GM18499 (cell line): ENCODE data around the gene NNT.
A peak's percentile ranks its signal among the peaks of the same experiment; 100 is the strongest.
"Not testable (repeated sequence)": the region's sequence is repeated elsewhere in the genome, so short reads cannot be mapped to it uniquely, and the experiment has no call there.

Experiments
- ATAC-seq: cut with Tn5 transposase; IDR thresholded peaks from one replicate; pipeline ENCODE4 v1.9.1; 2021; ENCODE audit warnings: moderate number of reproducible peaks; ENCODE audit not compliant: insufficient read depth, unreplicated experiment

The NNT gene

DNA sequence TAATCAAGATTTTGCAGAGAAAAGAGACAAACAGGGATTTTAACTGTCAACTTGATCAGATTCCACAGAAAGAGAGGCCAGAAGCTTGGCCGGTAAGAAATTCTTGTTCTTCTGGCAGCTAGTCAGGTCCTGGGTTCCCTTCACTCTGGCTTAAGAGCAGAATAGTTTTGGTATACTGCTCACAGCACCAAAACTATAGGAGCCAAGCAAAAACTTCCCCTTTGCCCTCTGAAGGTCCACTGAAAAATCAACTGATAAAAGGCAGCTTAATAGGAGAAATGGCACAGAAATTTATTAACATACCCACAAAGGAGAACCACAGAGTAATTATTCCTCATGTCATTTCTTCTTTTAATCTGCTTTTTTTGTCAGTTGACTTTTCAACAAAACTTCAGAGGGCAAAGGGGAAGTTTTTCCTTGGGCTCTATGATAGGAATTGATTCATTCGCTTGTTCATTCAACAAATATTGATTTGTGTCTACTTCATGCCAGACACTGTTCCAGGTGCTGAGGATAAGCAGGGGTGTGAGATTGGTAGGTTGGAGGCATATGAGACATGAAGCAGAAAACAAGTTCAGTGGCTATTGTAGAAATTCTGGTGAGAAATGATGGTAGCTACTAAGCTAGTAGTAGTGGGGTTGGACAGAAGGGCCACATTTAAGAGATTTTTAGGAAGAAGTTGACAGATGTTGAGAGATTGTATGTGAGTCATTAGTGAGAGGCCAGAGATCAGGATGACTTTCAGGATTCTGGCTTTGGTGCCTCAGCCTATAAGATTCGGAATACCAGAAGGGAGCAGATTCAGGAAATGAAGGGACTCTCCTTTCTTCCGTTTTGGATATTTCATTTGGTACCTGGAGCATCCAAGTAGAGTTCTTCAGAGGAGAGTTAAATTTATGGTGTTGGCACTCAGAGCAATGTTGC, 20.6 kb upstream of the NNT start:
- ATAC-seq: no peak

DNA sequence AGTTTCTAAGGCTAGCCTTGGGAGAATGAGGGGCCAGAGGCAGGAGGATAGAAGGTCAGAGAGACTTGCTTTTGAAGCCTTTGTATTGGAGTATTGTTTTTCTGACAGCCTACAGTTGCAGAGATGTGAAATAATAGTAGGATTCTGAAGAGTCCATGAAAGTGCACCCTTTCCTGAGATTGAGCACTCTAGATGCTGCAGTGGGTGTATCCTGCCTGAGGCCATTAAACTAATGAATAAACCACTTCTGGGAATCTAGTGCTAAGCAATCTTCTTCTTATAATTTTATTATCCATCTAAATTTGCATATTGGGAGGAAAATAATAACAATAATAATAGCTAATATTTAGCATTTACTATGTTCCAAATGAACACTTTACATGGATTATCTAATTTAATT, 19.3 kb upstream of the NNT start:
- ATAC-seq: no peak

DNA sequence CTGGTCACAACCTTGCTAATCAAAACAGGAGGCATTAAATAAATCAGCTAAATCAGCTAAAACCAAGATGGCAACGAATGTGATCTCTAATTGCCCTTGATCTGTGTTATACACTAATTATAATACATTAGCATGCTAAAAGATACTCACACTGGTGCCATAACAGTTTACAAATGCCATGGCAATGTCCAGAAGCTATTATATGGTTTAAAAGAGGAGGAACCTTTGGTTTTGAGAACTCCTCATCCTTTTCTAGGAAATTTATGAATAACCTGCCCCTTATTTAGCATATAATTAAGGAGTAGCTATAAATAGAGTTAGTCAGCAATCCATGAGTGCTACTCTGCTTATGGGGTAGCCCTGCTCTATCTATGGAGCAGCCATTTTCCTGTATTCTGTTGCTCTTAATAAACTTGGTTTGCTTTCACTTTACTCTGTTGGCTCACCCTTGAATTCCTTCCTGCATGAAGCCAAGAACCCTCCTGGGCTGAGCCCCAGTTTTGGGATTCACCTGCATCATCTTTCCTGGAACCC, 18.7 kb upstream of the NNT start:
- ATAC-seq: no peak

DNA sequence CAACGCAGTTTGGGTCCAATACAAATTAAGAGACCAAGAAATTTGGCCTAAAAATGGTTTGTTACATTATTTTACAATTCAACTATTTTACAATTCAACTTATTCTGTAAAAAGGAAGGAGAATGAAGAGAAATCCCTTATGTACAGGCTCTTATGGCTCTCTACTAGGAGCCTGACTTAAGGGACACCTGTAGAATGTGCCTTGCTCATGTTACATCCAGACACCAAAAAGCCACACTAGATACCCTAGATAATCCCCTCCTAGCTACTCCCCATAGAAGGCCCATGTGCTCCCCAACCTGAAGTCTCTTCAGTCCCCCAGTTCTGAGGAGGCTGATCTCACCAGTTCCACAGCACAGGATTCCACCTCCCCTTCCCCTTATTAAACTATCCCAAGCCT, 14.1 kb upstream of the NNT start:
- ATAC-seq: no peak

DNA sequence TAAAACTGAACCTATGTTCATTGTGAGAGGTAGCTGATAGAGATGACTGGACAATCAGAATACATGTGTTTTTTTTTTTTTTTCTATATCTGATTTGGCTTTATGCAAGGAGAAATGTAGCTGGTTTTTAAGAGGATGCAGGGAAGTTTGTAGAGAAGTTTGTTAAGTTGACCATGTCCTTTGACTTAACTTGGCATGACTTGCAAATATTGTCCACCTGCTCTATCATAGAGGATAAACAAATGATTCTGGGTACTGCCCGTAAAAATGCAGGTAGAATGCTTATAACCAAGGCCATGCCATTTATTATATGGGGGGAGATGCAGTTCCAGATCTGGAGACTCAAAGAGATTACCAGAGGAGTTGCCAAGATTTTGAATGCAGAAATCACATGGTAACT, 13.7 kb upstream of the NNT start:
- ATAC-seq: no peak

DNA sequence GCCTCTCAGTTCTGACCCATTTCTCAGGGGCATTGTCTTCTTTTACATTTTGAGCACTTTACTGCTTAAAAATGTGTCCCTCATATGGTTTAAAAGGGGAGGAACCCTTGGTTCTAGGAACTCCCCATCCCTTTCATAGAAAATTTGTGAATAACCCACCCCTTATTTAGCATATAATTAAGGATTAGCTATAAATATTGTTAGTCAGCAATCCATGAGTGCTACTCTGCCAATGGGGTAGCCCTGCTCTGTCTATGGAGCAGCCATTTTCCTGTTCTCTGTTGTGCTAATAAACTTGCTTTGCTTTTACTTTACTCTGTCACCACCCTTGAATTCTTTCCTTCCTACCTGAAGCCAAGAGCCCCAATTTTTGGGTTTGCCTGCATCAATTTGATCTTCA, 12.3 kb upstream of the NNT start:
- no peak for ATAC-seq

DNA sequence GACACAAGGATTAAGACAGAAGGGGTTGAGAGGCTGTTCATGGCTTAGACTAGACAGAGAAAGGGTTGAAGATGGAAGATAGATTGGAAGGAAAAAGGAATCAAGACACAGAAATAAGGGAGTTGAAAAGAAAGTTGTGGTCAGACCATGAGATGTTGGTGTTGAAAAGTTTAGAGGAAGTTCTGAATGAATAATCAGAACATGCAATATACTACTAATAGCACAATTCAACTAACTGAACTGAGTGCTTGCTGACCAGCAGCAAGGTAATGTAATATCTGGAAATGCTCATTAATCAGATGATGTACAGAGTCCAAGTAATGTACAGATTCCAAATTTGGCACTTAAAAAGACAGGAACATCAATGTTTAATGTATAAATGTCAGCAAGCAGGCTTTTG, 10.6 kb upstream of the NNT start:
- peak; percentile 48 for ATAC-seq

DNA sequence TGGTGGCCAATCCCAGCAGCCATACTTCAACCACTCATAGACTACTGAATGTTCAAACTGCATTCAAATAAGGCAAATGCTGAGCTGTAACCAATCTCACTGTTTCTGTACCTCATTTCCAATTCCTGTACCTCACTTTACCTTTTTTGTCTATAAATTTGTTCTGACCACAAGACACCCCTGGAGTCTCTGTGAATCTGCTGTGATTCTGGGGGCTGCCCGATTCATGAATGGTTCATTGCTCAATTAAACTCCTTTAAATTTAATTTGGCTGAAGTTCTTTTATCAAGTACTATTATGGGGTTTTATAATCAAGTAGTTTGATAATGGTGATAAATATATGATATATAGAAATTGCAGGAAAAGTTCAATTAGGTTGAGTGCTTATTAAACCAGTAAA, 4.1 kb upstream of the NNT start:
- ATAC-seq: not testable (repeated sequence)

DNA sequence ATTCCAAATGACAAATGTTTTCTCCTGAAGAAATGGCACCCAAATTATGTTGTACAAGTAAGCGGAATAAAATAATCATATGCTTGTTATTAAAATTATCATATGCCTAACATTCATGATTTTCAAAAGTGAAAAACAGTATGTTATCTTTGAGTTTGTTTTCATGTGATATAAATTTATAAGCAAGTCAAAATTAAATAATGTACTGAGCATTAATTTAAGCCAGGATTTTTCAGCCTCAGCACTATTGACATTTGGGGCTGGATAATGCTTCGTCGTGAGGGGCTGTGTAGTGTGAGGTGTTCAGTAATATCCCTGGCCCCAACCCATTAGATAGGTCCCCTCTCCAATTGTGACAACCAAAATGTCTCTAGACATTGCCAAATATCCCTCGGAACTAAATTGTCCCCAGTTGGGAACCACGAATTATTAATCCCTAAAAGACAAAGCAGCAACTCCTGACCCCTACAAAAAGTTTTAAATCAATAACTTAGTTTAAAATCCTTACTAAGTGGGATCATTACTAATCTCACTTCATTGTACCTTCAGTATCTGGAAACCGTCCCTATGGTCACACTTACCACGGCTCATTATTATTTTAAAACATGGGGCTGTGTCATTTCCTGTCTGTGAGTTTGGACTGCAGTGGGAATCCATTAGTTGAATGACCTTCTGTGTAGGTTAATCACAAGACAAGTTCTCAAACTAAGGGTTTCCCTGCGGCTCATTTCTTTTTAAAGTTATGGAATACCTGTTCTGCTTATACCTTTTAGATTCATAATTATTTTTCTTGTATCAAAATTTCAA, 1.3 kb upstream of the NNT start:
- peak; percentile 35 for ATAC-seq

DNA sequence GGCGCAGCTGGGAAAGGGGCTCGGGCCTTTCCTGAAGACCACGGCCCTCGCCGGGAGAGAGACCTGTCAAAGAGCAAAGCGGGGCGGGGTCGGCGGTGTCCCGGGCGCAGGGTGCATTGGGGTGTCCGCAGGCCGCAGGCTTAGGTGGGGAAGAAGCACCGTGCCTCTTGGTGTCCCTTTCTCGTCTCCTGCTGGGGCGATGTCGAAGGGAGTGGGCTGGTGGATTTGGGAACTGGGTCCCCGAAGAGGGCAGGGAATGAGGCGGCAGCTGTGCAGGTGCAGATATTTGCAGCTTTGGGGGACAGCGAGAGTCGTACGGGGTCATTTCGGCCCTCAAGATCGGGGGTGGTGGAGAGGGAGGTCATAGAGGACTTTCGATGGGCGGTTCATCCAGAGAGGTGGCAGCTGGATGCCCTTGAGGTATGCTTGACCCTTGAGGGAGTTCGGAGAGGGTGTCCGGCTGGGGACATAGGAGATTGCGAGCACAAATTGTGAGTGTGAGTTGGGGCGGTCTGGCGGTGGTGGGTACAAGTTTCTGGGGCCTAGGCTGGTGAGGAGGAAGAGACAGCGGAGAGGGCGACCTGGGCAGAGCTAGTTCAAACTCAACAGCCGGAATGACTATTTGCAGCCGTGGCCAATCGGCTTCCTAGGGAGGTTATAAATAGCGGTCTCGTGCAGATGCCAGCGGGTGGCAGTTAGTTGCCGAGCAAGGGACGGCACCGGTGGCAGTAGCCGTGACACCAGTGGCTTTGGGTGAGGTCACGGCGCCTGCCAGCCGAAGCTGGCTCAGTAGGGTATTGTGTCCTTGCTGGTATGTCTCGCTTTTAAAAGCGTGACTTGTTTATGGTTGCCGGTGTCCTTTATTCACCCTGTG, 601 bp downstream of the NNT start:
- ATAC-seq: peak; percentile 32

DNA sequence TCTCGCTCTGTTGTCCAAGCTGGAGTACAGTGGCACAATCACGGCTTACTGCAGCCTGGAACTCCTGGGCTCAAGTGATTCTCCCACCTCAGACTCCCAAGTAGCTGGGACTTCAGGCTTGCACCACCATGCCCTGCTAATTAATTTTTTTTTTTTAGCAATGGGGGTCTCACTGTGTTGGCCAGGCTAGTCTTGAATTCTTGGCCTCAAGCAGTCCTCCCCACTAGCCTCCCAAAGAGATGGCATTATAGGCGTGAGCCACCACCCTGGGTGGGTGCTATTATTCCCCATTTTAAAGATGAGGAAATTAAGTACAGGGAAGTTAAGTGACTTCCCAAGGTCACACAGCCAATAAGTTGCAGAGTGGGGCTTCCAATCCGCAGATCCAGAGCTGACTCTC, 1.7 kb downstream of the NNT start:
- no peak for ATAC-seq

DNA sequence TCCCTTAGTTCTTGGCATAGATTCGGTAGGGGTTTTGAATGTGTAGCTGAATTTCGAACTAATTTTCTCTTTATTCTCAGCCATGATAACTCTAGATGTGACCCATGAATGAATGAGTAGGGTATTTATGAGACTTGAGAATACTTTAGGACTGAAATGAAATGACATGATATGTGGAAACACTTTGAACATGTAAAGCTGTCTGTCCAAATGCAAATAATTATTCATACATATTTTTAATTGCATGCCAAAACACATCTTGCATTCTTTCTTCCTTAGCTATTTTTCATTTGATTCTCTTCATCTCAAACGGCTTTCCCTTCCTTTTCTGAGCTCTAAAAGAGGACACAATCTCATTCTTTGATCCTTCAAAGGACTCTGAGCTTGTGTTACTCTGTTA, 3.4 kb downstream of the NNT start:
- no peak for ATAC-seq

DNA sequence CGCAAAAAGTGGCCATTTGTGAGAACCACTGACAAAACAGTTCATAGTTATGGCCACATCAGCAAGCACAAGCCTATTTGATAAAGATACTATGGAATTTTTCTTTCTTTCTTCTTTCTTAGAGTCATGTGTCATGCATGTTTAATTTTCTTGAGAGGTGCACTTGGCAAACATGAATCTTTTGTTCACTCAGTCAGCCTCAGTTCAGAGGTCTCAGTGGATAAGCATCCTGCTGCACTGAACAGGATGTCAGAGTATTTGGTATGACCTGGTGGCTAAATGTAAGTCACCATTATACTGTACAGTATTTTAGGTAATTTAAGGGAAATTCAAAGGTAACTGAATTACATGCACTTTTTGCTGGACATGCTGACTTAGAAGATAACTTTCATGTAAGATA, 5.4 kb downstream of the NNT start:
- no peak for ATAC-seq

DNA sequence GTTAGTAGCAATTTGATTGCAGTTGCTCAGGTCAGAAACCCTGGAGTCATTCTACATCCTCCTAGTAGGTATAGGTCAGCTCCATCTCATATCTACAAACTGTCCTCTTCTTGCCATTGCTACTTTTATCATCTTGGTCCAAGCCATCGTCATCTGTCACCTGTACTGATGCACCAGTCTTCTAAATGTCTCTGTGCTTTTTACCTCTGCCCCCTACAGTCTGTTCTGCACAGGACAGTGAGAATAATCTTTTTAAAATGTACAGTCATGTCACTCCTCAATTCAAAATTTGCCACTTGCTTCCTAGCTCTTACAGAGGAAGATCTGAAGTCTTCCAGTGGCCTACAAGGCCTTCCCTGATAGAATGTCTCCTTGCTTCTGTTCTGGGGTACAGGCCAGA, 6.8 kb downstream of the NNT start:
- peak; percentile 55 for ATAC-seq

DNA sequence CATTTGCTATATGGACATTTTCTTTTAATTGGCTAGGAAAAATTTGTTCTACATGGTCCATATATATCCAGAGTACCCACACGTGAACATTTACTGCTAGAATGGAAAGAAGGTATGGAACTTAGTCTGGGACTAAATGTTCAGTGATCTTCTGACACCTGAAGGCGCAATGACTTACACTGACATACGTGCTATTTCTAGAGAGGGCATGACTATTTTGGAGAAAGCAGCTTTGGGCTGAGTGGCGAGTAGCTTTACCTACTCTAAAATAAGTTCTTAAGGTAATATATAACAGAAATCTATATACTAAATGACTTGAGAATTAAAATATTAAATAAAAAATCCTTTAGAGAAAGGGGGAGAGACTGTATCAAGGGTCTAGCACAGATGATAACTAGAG, 10.4 kb downstream of the NNT start:
- ATAC-seq: no peak

DNA sequence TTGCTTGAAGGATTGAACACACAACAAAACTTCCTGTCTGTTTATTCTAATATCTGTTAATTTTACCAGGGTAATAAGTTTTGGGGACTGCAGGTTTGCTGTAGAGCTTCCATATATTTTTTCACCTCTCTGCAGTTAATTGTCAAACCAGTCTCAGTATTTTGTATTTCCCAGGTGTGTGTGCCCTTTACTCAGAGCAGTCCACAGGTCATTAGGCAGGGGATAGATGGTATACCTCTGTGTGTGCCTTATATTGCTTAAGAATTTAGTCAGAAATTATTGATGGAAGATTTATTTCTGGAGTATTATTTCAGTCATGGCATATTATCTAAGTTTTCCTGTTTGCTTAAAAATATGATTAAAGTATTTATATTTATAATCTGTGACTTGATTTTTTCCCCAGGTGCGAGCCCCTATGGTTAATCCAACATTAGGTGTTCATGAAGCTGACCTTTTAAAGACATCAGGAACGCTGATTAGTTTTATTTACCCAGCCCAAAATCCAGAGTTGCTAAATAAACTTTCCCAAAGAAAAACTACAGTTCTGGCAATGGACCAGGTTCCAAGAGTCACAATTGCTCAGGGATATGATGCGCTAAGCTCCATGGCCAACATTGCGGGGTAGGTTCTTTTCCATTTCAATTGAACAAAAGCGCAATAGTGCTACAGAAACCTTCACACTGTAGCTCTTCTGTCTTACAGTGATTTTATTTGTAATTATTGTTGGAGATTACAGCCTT, 12.6 kb downstream of the NNT start:
- no peak for ATAC-seq

DNA sequence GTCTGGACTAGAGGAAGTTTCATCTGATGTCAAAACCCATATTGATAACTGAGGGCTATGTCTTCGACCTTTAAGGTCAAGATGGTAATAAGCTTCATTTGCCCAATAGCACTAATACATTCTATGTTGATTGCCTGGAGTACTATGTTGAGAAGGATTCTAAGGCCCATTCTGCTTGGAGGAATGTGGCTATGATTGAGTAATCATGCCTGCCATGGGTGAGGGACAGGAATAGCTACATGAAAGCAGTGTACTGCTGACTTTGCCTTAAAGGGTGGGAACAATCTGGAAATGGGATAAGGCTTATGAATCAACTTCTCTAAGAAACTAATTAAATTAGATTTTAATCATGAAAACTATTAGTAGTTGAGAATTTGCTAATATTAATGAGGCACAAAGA, 13.6 kb downstream of the NNT start:
- no peak for ATAC-seq

DNA sequence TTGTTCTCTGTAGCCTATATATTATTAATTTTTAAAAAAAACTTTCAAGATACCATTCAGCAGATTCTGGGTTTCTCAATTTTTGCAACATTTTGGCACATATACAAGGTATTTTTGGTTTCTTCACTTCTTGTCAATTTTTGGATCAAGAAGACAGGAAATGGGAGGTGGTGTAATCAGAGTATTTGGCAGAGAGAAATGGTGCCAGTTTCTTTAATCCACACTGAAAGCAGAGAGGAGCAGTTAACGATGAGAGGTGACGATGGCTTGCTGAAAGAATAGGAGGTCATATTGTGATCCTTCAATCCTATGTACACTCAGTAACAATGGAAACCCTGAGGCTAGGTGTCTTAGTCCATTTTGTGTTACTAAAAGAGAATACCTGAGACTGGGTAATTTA, 16.4 kb downstream of the NNT start:
- ATAC-seq: no peak

DNA sequence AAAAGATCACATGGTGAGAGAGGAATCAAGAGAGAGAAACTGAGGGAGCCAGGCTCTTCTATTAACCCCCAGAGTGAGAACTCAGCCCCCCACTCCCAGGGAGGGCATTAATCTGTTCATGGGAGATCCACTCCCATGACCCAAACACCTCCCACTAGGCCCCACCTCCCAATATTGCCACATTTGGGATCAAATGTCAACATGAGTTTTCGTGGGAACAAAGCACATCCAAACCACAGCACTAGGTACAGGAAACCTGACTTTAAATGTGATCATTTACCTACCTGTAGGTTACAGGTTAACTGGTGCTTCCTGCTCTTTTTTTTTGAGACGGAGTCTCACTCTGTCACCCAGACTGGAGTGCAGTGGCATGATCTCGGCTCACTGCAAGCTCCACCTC, 16.9 kb downstream of the NNT start:
- no peak for ATAC-seq
